Measurements from ENCODE around the gene TMEM108.

TMEM108 gene

DNA sequence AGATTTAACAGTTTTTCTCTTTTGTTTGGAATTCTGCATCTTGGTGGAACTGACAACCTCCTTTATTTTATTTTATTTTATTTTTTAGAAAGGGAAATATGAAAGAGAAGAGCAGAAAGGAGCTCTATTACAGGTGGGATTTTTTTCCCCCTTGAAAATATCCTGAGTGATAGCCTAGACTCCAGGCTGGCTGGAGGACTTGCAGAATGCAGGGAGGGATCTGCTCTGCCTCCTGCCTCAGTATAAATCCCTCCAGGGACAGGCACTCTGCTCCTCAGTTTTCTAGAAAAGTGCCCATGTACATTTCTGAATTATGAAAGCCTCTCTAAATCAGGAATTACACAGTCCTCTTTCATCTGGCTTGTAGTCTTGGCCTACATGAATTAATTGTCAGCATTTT is 173.7 kb downstream of the TMEM108 start:
- H3K27ac ChIP-seq, result no peak overlapping the region
- no peak for TF ChIP-seq ZFX (IDR thresholded peaks at IDR 0.05)
- TF ChIP-seq, protein P1, sequence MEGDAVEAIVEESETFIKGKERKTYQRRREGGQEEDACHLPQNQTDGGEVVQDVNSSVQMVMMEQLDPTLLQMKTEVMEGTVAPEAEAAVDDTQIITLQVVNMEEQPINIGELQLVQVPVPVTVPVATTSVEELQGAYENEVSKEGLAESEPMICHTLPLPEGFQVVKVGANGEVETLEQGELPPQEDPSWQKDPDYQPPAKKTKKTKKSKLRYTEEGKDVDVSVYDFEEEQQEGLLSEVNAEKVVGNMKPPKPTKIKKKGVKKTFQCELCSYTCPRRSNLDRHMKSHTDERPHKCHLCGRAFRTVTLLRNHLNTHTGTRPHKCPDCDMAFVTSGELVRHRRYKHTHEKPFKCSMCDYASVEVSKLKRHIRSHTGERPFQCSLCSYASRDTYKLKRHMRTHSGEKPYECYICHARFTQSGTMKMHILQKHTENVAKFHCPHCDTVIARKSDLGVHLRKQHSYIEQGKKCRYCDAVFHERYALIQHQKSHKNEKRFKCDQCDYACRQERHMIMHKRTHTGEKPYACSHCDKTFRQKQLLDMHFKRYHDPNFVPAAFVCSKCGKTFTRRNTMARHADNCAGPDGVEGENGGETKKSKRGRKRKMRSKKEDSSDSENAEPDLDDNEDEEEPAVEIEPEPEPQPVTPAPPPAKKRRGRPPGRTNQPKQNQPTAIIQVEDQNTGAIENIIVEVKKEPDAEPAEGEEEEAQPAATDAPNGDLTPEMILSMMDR (conservative IDR thresholded peaks at IDR 0.05), result no peak

DNA sequence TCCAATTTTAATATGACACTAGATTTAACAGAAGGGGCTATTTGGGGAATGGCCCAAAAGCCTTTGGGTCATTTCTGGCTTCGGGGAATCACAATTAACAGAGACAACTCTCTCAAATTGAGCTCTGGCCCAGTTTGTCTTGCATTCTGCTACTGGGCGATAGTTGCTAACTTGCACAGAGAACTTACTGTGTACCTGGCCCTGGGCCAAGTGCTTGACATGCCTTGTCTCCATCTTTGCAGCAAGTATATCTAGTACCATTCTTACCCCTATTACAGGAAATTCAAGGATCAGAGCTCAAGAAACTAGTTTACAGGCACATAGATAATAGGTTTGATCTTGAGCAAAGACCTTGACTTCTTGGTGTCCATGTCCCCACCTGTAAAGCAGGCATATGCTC is 175.7 kb downstream of the TMEM108 start:
- H3K27ac ChIP-seq, result no peak overlapping the region
- TF ChIP-seq ZFX (IDR thresholded peaks at IDR 0.05), result no peak
- TF ChIP-seq, protein P1 (conservative IDR thresholded peaks at IDR 0.05), result no peak

DNA sequence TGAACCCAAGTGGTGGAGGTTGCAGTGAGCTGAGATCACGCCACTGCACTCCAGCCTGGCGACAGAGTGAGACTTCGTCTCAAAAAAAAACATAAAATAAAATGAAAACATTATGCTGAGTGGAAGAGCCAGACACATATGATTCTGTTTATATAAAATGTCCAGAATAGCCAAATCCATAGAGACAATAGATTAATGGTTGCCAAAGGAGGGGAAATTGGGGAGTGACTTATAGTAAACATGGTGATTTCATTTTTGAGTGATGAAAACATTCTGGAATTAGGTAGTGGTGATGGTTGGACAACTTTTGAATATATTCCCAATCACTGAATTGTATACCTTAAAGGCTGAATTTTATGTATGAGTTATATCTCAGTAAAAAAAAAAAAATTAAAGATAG is 189.6 kb downstream of the TMEM108 start:
- H3K27ac ChIP-seq, result no peak overlapping the region
- no peak for TF ChIP-seq ZFX (IDR thresholded peaks at IDR 0.05)
- TF ChIP-seq, protein P1 (conservative IDR thresholded peaks at IDR 0.05), result no peak

DNA sequence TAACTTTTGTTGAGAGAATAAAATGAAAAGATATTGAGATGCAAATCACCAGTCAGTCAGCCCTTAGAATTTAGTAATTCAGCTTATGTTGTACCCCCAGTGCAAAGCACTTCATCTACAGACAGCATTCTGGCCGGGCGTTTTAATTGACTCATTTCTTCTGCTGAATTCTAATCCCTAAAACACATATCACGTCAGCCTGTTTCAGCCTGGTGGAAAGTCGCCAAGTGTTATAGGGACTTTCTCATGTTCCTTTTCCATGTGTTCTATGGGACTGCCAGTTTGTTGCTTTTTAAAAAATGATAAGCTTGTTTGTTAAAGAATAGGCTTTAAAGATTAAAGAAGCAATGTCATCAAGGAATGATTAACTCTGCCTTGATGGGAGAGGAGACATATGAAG is 192.0 kb downstream of the TMEM108 start:
- TF ChIP-seq ZFX (IDR thresholded peaks at IDR 0.05), result no peak
- TF ChIP-seq, protein P1 (conservative IDR thresholded peaks at IDR 0.05), result no peak
- no peak overlapping the region for H3K27ac ChIP-seq

DNA sequence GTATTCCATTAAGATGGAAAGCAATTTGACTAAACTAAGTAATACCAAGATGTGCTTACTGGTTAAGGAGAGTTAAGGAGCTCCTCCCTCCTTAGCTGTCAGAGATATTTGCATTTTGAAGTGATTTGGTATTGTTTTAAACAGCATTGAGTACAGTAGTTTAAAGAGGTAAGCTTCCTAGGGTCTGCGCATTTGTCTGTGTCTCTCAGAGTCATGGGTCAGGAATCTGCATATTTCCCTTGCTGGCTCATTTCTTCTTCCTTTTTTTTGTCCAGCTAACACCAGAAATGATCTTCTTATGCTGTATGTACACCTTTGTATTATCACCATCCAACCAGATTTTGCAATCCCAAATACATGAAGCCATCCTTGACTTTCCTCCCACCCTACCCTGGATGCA is 198.7 kb downstream of the TMEM108 start:
- H3K27ac ChIP-seq, result no peak overlapping the region
- TF ChIP-seq ZFX (IDR thresholded peaks at IDR 0.05), result no peak
- TF ChIP-seq, protein P1 (conservative IDR thresholded peaks at IDR 0.05), result no peak

DNA sequence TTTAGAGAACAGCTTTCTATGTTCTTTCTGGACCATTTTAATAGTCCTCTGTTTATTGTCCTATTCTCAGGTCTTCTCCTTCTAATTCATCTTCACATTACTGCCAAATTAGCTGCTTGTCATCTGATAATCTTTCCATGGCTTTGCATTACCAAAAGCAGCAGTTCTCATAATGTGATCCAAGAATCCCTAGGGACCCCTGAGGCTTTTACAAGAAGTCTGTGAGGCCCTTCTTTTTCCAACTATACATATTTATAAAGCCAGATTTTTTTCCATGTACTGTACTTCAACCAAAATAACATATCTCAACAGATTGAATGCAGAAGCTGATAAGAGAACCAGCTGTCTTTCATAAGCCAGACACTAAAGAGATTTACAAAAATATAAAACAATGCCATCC is 199.2 kb downstream of the TMEM108 start:
- TF ChIP-seq, protein P1 (conservative IDR thresholded peaks at IDR 0.05), result no peak
- TF ChIP-seq ZFX (IDR thresholded peaks at IDR 0.05), result no peak
- no peak overlapping the region for H3K27ac ChIP-seq

DNA sequence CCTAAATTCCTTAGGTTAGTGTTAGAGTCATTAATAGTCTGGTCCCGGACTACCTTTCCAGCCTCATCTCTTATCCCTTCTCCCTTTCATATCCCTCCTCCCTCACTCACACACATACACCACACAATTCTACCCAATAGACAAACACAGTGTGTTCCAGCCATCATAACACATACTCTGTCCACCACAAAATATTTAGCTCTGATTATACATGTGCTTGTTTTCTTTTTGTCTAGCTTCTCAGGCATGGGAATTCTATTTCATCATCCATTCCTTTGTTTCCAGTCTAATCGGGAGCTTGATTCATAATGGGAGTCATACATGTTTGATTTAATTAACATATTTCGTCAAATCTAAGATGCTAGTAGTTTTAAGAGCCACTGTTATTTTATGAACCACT is 199.8 kb downstream of the TMEM108 start:
- H3K27ac ChIP-seq, result no peak overlapping the region
- TF ChIP-seq ZFX (IDR thresholded peaks at IDR 0.05), result no peak

DNA sequence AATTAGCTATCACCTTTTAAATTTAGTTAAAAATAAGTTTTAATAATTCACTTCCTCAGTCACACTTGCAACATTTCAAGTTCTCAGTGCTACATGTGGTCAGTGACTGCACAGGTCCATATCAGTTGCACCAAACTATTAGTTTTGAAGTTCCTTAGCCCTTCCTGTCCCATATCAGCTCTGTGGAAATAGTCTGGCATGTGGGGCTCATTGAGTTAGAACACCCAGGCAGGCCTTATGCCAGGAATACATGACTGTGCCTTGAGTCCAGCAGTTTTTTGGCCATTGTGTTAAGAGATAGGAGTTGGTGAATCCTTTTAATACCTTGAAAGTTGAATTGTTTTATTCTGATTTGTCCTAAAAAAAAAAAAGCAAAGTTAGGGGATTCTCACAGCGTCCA is 207.9 kb downstream of the TMEM108 start:
- TF ChIP-seq ZFX (IDR thresholded peaks at IDR 0.05), result no peak
- TF ChIP-seq, protein P1 (conservative IDR thresholded peaks at IDR 0.05), result no peak
- H3K27ac ChIP-seq, result no peak overlapping the region
